Muscle of leg (tissue), 16 donors: Measurements from ENCODE around the gene PRODH2. TPM values are rescaled to one million over a fixed set of nuclear protein-coding genes. Genes with fewer than 3 reads are reported as not detected.

ENCODE experiments used
- DNase-seq: peaks from one replicate; pipeline ENCODE4 v3.0.0; 2013
- H3K27ac ChIP-seq: one replicate; pipeline ENCODE4 v1.5.1; 2013; ENCODE audit warnings: mild to moderate bottlenecking, low read length, control low read depth
- H3K27me3 ChIP-seq: one replicate; pipeline ENCODE4 v1.6.1; 2013; ENCODE audit warnings: low read length; ENCODE audit not compliant: control insufficient read depth, insufficient read depth
- H3K36me3 ChIP-seq: one replicate; pipeline ENCODE4 v1.6.1; 2013; ENCODE audit warnings: low read length; ENCODE audit not compliant: control insufficient read depth, insufficient read depth
- H3K4me1 ChIP-seq: one replicate; pipeline ENCODE4 v1.6.1; 2013; ENCODE audit warnings: low read length; ENCODE audit not compliant: control insufficient read depth, insufficient read depth
- H3K4me3 ChIP-seq: one replicate; pipeline ENCODE4 v1.5.1; 2013; ENCODE audit warnings: low read length, control low read depth
- H3K9me3 ChIP-seq: replicated peaks from 2 replicates; pipeline ENCODE4 v1.6.1; 2013; ENCODE audit warnings: low read depth, low read length; ENCODE audit not compliant: control insufficient read depth
- WGBS: methylation state at CpG from one replicate; pipeline ENCODE4 v1.1.5; 2013; ENCODE audit warnings: missing lambda C conversion rate; ENCODE audit not compliant: insufficient coverage; 5-methylcytosine and 5-hydroxymethylcytosine counted together
- long read RNA-seq, 11 donors: transcript quantifications; one replicate each; lab custom pipeline, GENCODE V29; 2026
- polyA plus RNA-seq, 8 donors: library from polyadenylated mRNA; unstranded; fragments of 120-200 nt; gene quantifications; one replicate each; pipeline versions ENCODE4 v1.2.1 to v1.2.3, GENCODE V29; 2013; ENCODE audit warnings: inconsistent platforms in 1 of 8, low replicate concordance in 1 of 8; ENCODE audit not compliant: insufficient read length in 8 of 8, insufficient read depth in 1 of 8
- total RNA-seq: library from RNA; stranded (reverse); fragments of 120-200 nt; gene quantifications from one replicate; pipeline ENCODE4 v1.2.4, GENCODE V29; 2013

The PRODH2 gene, protein sequence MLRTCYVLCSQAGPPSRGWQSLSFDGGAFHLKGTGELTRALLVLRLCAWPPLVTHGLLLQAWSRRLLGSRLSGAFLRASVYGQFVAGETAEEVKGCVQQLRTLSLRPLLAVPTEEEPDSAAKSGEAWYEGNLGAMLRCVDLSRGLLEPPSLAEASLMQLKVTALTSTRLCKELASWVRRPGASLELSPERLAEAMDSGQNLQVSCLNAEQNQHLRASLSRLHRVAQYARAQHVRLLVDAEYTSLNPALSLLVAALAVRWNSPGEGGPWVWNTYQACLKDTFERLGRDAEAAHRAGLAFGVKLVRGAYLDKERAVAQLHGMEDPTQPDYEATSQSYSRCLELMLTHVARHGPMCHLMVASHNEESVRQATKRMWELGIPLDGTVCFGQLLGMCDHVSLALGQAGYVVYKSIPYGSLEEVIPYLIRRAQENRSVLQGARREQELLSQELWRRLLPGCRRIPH
- not detected for total RNA-seq
- polyA plus RNA-seq = under 1 TPM in 2 of 8 donors, not detected in 6; 0.18 to 0.27 TPM
- long read RNA-seq, donor 1 = 0 reads
- long read RNA-seq, donor 2 = 0 reads
- long read RNA-seq, donor 3 = 0 reads
- long read RNA-seq, donor 4 = 0 reads
- long read RNA-seq, donor 5 = 0 reads
- long read RNA-seq, donor 6 = 0 reads
- long read RNA-seq, donor 7 = 0 reads
- long read RNA-seq, donor 8 = 0 reads
- long read RNA-seq, donor 9 = 0 reads
- long read RNA-seq, donor 10 = 0 reads
- long read RNA-seq, donor 11 = 0 reads

DNA sequence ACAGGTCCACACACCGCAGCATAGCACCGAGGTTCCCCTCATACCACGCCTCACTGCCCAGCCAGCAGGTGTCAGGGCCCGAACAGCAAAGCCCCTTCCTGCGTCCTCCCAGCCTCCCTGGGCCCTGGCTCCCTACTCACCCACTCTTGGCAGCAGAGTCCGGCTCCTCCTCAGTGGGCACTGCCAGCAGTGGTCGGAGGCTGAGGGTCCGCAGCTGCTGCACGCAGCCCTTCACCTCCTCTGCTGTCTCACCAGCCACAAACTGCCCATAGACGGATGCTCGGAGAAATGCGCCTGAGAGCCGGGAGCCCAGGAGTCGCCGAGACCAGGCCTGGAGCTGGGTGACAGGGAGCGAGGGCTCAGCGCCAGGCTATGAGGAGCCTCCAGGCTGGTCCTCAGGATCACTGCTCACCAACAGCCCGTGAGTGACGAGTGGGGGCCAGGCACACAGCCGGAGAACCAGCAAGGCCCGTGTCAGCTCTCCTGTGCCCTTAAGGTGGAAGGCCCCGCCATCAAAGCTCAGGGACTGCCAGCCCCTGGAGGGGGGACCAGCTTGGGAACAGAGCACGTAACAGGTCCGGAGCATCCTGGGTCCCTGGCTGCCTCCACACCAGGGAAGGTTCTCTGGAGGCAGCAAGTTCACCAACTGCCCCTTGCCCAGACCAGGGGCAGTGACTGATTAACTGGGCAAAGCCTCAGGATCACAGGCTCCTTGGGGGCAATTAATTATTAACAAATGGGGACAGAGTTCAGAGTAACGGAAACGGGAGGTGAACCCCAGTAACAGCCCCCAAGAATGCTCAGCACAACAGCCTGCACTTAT is at the start of gene PRODH2:
Gene PRODH2, minus strand, starts transcription at position 626 of the 823 bp plus-strand sequence. Its CDS starts 40 bp downstream, at position 586.
- WGBS = 66% methylated on average over 24 of the region's 26 CpGs
- Histone ChIP-seq H3K27me3 (peaks cover 3% of the 10 kb centered on the region), H3K27ac (no peak within 1 kb of the TSS), H3K36me3 (no peaks in the 10 kb centered on the region), H3K4me1 (no peaks in the 10 kb centered on the region), H3K4me3 (no peak within 1 kb of the TSS), H3K9me3 (no peaks in the 10 kb centered on the region)
- no peak for DNase-seq

DNA sequence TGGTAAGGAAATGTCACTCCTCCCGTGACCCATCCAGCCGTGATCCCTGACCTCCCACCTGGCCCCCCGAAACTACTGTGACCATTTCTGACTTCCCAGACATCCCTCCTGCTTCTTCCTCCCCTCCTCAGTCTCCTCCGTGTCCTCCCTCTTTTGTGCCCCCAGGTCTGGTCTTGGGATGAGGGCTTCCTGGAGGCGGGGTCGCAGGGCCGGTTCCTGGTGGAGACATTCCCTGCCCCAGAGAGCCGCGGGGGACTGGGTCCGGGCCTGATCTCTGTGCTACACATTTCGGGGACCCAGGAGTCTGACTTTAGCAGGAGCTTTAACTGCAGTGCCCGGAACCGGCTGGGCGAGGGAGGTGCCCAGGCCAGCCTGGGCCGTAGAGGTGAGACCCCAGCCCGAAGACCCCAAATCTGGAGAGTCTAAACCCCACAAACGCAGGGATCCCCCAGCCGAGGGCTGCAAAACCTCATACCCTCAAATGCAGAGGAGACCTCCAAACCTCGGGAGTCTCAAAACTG is 49.1 kb upstream of the PRODH2 start:
- no peak overlapping the region for H3K4me3 ChIP-seq
- H3K9me3 ChIP-seq = no peaks in the 10 kb centered on the region
- no peak for DNase-seq
- H3K4me1 ChIP-seq = peaks cover 6% of the 10 kb centered on the region
- 45% methylated on average over 19 of the region's 19 CpGs for WGBS
- no peaks in the 10 kb centered on the region for H3K36me3 ChIP-seq
- H3K27ac ChIP-seq = no peak overlapping the region
- H3K27me3 ChIP-seq = peaks cover 62% of the 10 kb centered on the region

DNA sequence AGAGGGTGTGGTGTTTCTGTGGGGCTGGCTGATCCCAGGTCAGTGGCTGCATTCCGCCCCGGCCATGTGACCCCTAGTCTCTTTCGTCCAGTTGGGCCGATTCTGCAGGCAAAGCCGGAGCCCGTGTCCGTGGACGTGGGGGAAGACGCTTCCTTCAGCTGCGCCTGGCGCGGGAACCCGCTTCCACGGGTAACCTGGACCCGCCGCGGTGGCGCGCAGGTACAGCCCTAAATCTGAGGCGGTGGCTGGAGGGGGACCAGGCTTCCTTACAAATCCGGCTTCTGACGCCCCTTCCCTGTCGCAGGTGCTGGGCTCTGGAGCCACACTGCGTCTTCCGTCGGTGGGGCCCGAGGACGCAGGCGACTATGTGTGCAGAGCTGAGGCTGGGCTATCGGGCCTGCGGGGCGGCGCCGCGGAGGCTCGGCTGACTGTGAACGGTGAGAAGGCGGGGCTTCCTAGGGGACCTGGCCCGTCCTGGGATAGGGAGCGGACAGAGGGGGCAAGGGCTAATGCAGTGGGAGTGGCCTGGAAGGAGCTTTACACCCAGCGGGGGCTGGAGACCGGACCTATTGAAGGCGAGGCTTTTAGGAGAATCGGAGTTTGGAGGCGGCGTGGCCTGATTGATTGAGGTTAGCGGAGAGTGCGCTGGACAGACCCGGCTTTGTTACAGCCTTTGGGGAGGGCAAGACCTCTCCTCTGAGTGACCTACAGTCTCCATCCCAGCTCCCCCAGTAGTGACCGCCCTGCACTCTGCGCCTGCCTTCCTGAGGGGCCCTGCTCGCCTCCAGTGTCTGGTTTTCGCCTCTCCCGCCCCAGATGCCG is 48.4 kb upstream of the PRODH2 start:
- H3K36me3 ChIP-seq = no peaks in the 10 kb centered on the region
- H3K4me1 ChIP-seq = peaks cover 12% of the 10 kb centered on the region
- H3K9me3 ChIP-seq = no peaks in the 10 kb centered on the region
- H3K27ac ChIP-seq = no peak overlapping the region
- peaks cover 65% of the 10 kb centered on the region for H3K27me3 ChIP-seq
- WGBS = 9% methylated on average over 54 of the region's 55 CpGs
- H3K4me3 ChIP-seq = no peak overlapping the region
- no peak for DNase-seq

DNA sequence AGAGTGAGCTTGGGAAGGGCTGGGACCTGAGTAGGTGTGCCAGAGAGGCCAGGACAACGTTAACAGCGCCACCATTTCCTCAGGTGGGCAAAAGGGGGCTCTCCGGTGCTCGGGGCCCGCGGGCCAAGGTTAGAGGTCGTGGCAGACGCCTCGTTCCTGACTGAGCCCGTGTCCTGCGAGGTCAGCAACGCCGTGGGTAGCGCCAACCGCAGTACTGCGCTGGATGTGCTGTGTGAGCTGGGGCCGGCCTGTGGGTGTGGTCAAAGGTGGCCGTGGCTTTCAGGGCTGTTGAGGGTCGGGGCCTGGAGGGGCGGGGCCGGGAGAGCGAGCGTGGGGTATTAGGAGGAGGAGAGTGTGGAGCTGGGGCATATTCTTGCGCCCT is 47.8 kb upstream of the PRODH2 start:
- Histone ChIP-seq H3K36me3 (no peaks in the 10 kb centered on the region), H3K27me3 (peaks cover 70% of the 10 kb centered on the region), H3K9me3 (no peaks in the 10 kb centered on the region), H3K4me3 (no peak overlapping the region), H3K4me1 (peaks cover 18% of the 10 kb centered on the region), H3K27ac (no peak overlapping the region)
- 14% methylated on average over 24 of the region's 24 CpGs for WGBS
- DNase-seq = no peak

DNA sequence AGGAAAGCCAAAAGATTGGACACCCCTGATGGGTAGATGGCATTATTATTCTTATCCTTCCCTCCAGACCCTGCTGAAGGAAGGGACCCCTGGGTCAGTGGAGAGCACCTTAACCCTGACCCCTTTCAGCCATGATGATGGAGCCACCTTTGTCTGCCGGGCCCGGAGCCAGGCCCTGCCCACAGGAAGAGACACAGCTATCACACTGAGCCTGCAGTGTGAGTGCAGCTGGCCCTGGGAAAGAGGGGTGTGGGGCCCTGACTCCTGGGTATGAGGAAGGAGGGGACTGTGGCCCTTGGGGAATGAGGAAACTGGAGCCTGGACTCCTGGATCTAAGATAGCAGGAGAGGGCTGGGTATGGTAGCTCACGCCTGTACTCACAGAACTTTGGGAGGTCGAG is 46.8 kb upstream of the PRODH2 start:
- DNase-seq = no peak
- Histone ChIP-seq H3K4me3 (no peak overlapping the region), H3K27me3 (peaks cover 79% of the 10 kb centered on the region), H3K36me3 (no peaks in the 10 kb centered on the region), H3K4me1 (peaks cover 25% of the 10 kb centered on the region), H3K27ac (no peak overlapping the region), H3K9me3 (no peaks in the 10 kb centered on the region)
- WGBS = 84% methylated on average over 4 of the region's 4 CpGs

DNA sequence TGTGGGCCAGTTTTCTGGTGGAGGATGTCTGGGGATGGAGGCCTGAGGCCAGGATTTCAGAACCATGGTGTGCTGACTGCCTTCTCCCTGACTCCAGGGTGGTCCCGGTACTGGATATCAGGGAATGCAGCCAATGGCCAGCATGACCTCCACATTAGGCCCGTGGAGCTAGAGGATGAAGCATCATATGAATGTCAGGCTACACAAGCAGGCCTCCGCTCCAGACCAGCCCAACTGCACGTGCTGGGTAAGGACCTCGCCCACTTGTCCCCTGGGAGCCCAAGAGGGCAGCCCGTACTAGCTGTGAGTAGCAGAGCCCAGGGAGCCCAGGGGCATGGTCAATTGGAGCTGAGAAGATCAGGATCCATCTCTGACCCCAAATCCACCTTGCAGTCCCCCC is 45.7 kb upstream of the PRODH2 start:
- Histone ChIP-seq H3K4me1 (peaks cover 25% of the 10 kb centered on the region), H3K27me3 (peaks cover 76% of the 10 kb centered on the region), H3K36me3 (no peaks in the 10 kb centered on the region), H3K9me3 (no peaks in the 10 kb centered on the region), H3K4me3 (no peak overlapping the region), H3K27ac (no peak overlapping the region)
- 73% methylated on average over 6 of the region's 6 CpGs for WGBS
- no peak for DNase-seq

DNA sequence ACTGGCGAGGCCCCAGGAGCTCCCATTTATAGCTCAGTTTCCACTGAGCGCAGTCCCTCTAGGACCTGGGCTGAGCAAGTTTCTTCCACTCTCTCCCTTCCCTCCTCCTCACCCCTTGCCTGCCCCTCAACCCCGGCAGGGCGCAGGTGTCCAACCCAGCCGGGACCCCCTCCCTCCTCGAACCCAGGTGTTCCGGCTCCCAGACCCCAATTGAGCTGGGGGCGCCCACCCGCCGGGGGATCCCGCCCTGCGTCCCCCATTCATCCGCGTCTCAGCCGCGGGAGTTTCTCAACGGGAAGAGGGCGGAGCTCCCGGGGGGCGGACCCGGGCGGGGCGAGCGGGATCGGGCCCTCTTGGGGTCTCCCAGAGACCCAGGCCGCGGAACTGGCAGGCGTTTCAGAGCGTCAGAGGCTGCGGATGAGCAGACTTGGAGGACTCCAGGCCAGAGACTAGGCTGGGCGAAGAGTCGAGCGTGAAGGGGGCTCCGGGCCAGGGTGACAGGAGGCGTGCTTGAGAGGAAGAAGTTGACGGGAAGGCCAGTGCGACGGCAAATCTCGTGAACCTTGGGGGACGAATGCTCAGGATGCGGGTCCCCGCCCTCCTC is 44.0 kb upstream of the PRODH2 start, which contains the start of gene KIRREL2:
Gene KIRREL2, plus strand, starts transcription at position 366 of the 604 bp plus-strand sequence. Its CDS starts 209 bp downstream, at position 575.
- H3K4me3 ChIP-seq = peak within 1 kb of the TSS; percentile 38
- peaks cover 25% of the 10 kb centered on the region for H3K4me1 ChIP-seq
- no peaks in the 10 kb centered on the region for H3K9me3 ChIP-seq
- peak; percentile 35 for DNase-seq
- H3K36me3 ChIP-seq = no peaks in the 10 kb centered on the region
- no peak within 1 kb of the TSS for H3K27ac ChIP-seq
- H3K27me3 ChIP-seq = peaks cover 66% of the 10 kb centered on the region
- under 1% methylated on average over 35 of the region's 42 CpGs for WGBS

DNA sequence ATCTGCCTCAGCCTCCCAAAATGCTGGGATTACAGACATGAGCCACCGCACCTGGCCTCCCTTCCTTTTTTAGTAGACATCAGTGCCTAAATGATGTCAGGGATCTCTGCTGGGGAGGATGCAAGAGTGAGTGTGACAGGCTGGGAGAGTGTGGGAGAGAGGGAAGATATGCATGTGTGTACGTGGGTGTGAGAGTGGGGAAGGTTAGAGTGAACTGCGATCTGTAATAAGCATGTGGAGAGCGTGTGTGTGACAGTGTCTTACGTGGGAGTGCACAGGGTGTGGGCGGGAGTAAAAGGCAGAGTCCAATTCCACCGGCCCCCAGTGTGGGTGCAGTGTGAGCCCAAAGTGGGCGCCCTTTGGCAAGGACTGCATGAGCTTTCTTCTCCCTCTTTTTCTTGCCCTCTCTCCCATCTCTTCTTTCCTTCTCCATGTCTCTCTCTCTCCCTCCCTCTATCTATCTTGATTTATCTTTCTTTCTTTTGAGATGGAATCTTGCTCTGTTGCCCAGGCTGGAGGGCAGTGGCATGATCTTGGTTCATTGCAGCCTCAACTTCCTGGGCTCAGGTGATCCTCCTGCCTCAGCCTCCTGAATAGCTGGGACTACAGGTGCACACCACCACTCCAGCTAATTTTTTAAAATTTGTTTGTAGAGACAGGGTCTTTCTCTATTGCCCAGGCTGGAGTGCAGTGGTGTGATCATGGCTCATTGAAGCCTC is 40.6 kb upstream of the PRODH2 start:
- DNase-seq = no peak
- Histone ChIP-seq H3K4me1 (peaks cover 25% of the 10 kb centered on the region), H3K9me3 (no peaks in the 10 kb centered on the region), H3K36me3 (no peaks in the 10 kb centered on the region), H3K4me3 (no peak overlapping the region), H3K27ac (no peak overlapping the region), H3K27me3 (peaks cover 55% of the 10 kb centered on the region)
- 57% methylated on average over 6 of the region's 8 CpGs for WGBS
